Measurements from ENCODE around the gene DRC3.

GRCh38 chr17:17972952-17973254, 241 bp downstream of the DRC3 start:
- TF ChIP-seq CTCF (conservative IDR thresholded peaks at IDR 0.05; ENCODE audit: low read length) (no peak), EZH2phosphoT487 (IDR thresholded peaks at IDR 0.05; ENCODE audit: borderline replicate concordance) (no peak)

All from Loucy (cell line).